Stomach (tissue), 4 donors: Measurements from ENCODE around the gene AMIGO1.

Source experiments
- CTCF ChIP-seq, 7 experiments: fragments of 450-650 bp in 4 of 7; fragments of 200-600 bp in 3 of 7; sonication (generic) in 3 of 7; IDR thresholded peaks; one replicate each; pipeline ENCODE4 v1.5.1; 2016 to 2019; ENCODE audit warnings: antibody characterized with exemption in 7 of 7, control low read depth in 2 of 7, mild to moderate bottlenecking in 1 of 7
- EP300 ChIP-seq: sonication (generic); formaldehyde crosslinking; IDR thresholded peaks from one replicate; pipeline ENCODE4 v1.6.1; 2017; ENCODE audit warnings: antibody characterized with exemption

DNA sequence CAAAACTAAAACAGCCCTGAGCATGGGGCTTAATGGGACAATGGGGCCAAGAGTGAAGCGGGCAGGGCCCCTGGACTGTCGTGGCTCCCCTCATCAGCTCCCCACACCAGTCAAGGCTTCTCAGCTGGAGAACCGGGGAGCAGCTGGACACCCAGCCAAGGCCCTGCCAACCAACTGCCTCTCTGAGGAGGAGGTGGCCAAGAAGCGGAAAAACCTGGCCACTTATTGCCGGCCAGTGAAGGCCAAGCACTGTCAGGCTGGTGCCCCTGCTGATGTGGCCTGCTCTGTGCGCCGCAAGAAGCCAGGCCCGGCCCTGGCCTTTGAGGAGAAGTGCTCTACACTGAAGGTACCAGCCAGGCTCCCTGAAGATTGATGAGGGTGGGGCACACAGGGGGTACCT, 18.2 kb downstream of the AMIGO1 start:
- TF ChIP-seq CTCF (IDR thresholded peaks at IDR 0.05) (no peak), EP300 (no peak)
